GM10847 (cell line): Measurements from ENCODE around the gene SLC25A51.
A peak's percentile ranks its signal among the peaks of the same experiment; 100 is the strongest.

Experiments used
- POLR2A ChIP-seq: IDR thresholded peaks from 2 replicates; pipeline ENCODE4 v1.6.1; 2011; ENCODE audit not compliant: insufficient read length; ENCODE audit errors: extremely low read depth

SLC25A51 gene

GRCh38 chr9:37903647-37904444, at the start of gene SLC25A51:
Gene SLC25A51 (minus strand): TSS chr9:37904127. CDS start chr9:37888550, 15,577 bp downstream.
- TF ChIP-seq POLR2A: peak; percentile 63

GRCh38 chr9:37953206-37953774, 49.4 kb upstream of the SLC25A51 start:
- TF ChIP-seq POLR2A: no peak

GRCh38 chr9:37952731-37953130, 48.8 kb upstream of the SLC25A51 start:
- TF ChIP-seq POLR2A: no peak

- no peak for TF ChIP-seq POLR2A
Observed at GRCh38 chr9:37951671-37952449, 47.9 kb upstream of the SLC25A51 start.

- TF ChIP-seq POLR2A: no peak
Observed at GRCh38 chr9:37950561-37950960, 46.6 kb upstream of the SLC25A51 start.

- no peak for TF ChIP-seq POLR2A
Observed at GRCh38 chr9:37949576-37949975, 45.6 kb upstream of the SLC25A51 start.

- no peak for TF ChIP-seq POLR2A
Observed at GRCh38 chr9:37948417-37948980, 44.6 kb upstream of the SLC25A51 start.

GRCh38 chr9:37947977-37948376, 44.0 kb upstream of the SLC25A51 start:
- TF ChIP-seq POLR2A: no peak

GRCh38 chr9:37947471-37947870, 43.5 kb upstream of the SLC25A51 start:
- no peak for TF ChIP-seq POLR2A

- no peak for TF ChIP-seq POLR2A
Observed at GRCh38 chr9:37946971-37947370, 43.0 kb upstream of the SLC25A51 start.

GRCh38 chr9:37946041-37946440, 42.1 kb upstream of the SLC25A51 start:
- no peak for TF ChIP-seq POLR2A

- no peak for TF ChIP-seq POLR2A
Observed at GRCh38 chr9:37944671-37945481, 40.9 kb upstream of the SLC25A51 start.

GRCh38 chr9:37944266-37944650, 40.3 kb upstream of the SLC25A51 start:
- TF ChIP-seq POLR2A: no peak

GRCh38 chr9:37943345-37944265, 39.7 kb upstream of the SLC25A51 start:
- TF ChIP-seq POLR2A: no peak
